Measurements from ENCODE around the gene KRTAP10-6.
"Not testable (repeated sequence)": the region's sequence is repeated elsewhere in the genome, so short reads cannot be mapped to it uniquely, and the experiment has no call there.

The KRTAP10-6 gene

GRCh38 chr21:44612669-44613229, 20.4 kb upstream of the KRTAP10-6 start:
- TF ChIP-seq CTCF (conservative IDR thresholded peaks at IDR 0.05; ENCODE audit: control insufficient read depth, insufficient read depth, low read depth, low read length), result no peak
- no peak for DNase-seq (ENCODE audit: low read depth)
- H3K4me3 ChIP-seq (ENCODE audit: control insufficient read depth, low read depth, low read length), result no peak overlapping the region

GRCh38 chr21:44612029-44612486, 19.8 kb upstream of the KRTAP10-6 start, which contains the start of gene KRTAP10-8:
TSS of gene KRTAP10-8 (plus strand) at chr21:44612079. CDS start at chr21:44612101, 22 bp downstream.
- no peak for TF ChIP-seq CTCF (conservative IDR thresholded peaks at IDR 0.05; ENCODE audit: control insufficient read depth, insufficient read depth, low read depth, low read length)
- DNase-seq (ENCODE audit: low read depth), result no peak

GRCh38 chr21:44611551-44611950, 19.2 kb upstream of the KRTAP10-6 start:
- TF ChIP-seq CTCF (conservative IDR thresholded peaks at IDR 0.05; ENCODE audit: control insufficient read depth, insufficient read depth, low read depth, low read length), result no peak
- DNase-seq (ENCODE audit: low read depth), result no peak
- H3K4me3 ChIP-seq (ENCODE audit: control insufficient read depth, low read depth, low read length), result no peak overlapping the region

More at GRCh38 chr21:44612029-44612486, 19.8 kb upstream of the KRTAP10-6 start, which contains the start of gene KRTAP10-8:
- H3K4me3 ChIP-seq (ENCODE audit: control insufficient read depth, low read depth, low read length), result no peak within 1 kb of the TSS

- not testable (repeated sequence) for H3K4me3 ChIP-seq (ENCODE audit: control insufficient read depth, low read depth, low read length); DNase-seq (ENCODE audit: low read depth)
Measured at GRCh38 chr21:44610157-44610843, 18.0 kb upstream of the KRTAP10-6 start.

- no peak overlapping the region for H3K4me3 ChIP-seq (ENCODE audit: control insufficient read depth, low read depth, low read length)
- TF ChIP-seq CTCF (conservative IDR thresholded peaks at IDR 0.05; ENCODE audit: control insufficient read depth, insufficient read depth, low read depth, low read length), result no peak
- no peak for DNase-seq (ENCODE audit: low read depth)
Measured at GRCh38 chr21:44609193-44609592, 16.9 kb upstream of the KRTAP10-6 start.

GRCh38 chr21:44606495-44606894, 14.2 kb upstream of the KRTAP10-6 start:
- TF ChIP-seq CTCF (conservative IDR thresholded peaks at IDR 0.05; ENCODE audit: control insufficient read depth, insufficient read depth, low read depth, low read length), result no peak
- no peak for DNase-seq (ENCODE audit: low read depth)
- H3K4me3 ChIP-seq (ENCODE audit: control insufficient read depth, low read depth, low read length), result no peak overlapping the region

GRCh38 chr21:44603911-44604310, 11.6 kb upstream of the KRTAP10-6 start:
- no peak overlapping the region for H3K4me3 ChIP-seq (ENCODE audit: control insufficient read depth, low read depth, low read length)
- DNase-seq (ENCODE audit: low read depth), result no peak
- no peak for TF ChIP-seq CTCF (conservative IDR thresholded peaks at IDR 0.05; ENCODE audit: control insufficient read depth, insufficient read depth, low read depth, low read length)

Data from fibroblast of mammary gland (primary cell).